Left renal cortex interstitium (tissue), 4 donors: ENCODE measurements around the gene SMCHD1. TPM values are rescaled to one million over a fixed set of nuclear protein-coding genes. Genes with fewer than 3 reads are reported as not detected.
"Not testable (repeated sequence)": the region's sequence is repeated elsewhere in the genome, so short reads cannot be mapped to it uniquely, and the experiment has no call there.

ENCODE experiments used
- DNase-seq, 4 donors: peaks; one replicate each; pipeline ENCODE4 v3.0.0-alpha.2; 2013; ENCODE audit warnings: low read depth in 4 of 4, low spot score in 2 of 4, missing footprints in 1 of 4
- polyA plus RNA-seq, 4 donors: library from polyadenylated mRNA; unstranded; fragments of 120-200 nt; gene quantifications; one replicate each; pipeline ENCODE4 v1.2.1, GENCODE V29; 2013; ENCODE audit not compliant: insufficient read length in 4 of 4

The SMCHD1 gene
- polyA plus RNA-seq, 4 donors: 53.5 to 77.0 (median 64.3) TPM

- no peak for DNase-seq
These were observed 58.6 kb downstream of the SMCHD1 start for GRCh38 chr18:2714140-2714539.

DNA sequence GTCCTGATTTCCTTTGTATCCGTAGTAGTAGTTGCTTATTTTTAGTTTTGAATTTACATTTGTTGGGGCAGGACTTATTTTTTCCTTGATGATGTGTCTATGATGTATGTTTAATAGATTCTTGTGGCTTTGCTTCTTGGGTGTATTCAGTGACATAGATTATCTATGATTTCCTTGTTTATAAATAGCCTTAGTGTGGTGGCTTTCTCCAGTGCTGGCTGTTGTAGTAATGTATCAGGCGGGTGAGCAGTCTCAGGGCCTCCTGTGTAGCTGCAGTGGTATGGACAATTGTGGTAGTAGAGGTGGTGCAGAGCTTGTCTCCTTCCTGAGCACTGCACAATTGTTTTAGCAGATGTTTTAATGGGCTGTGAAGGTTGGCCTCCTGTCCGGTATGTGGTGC, 60.5 kb downstream of the SMCHD1 start:
- DNase-seq: no peak

DNA sequence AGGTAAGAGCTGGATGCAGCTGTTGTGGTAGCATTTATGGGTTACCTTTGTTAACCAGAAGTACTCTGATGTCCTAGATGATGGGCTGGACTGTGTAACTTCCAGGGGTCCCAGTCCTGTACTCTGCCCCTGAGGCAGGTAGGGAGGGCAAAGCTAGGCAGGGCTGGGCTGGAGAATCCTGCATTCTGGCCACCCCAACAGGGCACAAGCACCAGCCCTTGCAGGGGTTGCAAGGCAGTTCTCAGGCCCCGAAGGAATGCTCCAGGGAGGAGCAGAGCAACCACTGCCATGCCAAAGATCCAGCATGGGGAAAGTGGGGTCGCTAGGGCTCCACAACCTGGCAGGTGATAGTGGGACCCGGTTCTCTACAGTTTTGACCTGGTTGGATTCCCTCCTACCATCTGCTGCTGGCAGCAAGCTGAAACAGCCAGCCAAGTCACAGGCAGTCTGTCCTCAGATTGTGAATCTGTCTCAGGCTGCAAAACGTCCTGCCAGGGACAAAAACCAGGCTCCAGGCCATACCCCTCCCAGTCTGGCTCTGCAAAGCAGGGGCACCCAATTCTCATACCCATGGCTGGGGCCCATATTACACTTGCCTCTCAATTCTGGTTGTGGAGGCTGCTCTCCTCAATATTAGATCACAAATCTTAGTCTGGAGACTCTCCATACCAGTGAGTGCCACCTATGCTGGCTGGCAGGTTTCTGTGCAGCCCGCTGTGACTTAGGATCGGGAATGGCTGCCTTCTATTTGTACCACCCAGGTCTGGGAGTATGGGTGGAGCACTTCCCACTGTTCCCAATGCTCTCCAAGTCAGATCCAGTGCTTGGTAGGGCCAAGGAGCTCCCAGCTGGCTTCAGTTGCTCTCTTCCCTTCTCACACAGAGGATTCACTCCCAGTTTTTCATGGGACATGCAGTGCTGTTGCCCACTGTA, 61.1 kb downstream of the SMCHD1 start:
- DNase-seq: no peak

DNA sequence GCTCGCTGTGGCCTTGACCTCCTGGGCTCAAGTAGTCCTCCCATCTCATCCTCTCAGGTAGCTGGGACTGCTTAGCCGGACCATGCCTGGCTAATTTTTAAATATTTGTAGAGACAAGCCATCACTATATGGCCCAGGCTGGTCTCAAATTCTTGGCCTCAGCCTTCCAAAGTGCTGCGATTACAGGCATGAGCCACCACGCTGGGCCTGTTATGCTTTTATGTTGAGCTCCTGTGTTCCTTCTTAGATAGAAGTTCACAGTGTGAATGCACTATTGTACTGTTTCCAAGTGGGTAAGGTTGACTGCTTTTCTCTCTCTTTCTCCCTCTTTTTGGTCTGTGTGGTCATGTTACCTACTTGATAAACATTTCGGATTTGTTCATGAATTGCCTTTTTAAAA, 61.9 kb downstream of the SMCHD1 start:
- DNase-seq: no peak

DNA sequence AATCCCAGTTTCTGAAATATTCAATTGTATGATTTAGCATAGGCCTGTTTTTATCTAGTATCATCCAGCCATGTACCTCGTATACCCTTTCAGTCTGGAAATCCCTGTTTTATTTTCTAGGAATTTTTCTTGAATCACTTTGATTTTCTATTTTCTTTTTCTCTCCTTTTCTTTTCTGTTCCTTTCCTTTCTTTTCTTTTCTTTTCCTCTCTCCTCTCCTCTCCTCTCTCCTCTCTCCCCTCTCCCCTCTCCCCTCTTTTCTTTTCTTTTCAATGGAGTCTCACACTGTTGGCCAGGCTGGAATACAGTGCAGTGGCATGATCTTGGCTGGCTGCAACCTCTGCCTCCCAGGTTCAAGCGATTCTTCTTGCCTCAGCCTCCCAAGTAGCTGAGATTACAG, 63.5 kb downstream of the SMCHD1 start:
- DNase-seq: no peak

DNA sequence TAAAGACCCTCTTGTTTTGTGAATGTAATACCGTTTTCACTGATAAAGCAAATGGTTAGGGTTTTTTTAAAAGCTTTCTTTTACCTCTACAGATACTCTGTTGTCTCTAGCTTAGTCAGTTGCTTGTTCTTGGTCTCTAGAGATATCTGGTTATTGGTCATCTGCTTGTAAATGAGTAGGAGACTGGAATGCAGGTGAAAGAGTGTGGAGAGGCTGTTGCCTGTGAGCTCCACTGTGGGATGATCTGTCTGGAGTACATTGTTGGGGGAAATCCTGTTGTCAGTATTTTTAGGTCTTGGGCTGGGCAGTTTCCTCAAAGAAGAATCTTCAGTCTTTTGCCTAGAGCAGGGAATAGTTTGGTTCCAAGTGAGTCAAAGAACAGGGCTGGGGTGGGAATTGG, 67.7 kb downstream of the SMCHD1 start:
- no peak for DNase-seq

GRCh38 chr18:2729757-2730156, 74.2 kb downstream of the SMCHD1 start:
- no peak for DNase-seq

GRCh38 chr18:2736823-2737222, 81.3 kb downstream of the SMCHD1 start:
- DNase-seq: no peak

GRCh38 chr18:2740082-2740481, 84.6 kb downstream of the SMCHD1 start:
- not testable (repeated sequence) for DNase-seq

GRCh38 chr18:2746274-2746673, 90.7 kb downstream of the SMCHD1 start:
- DNase-seq: no peak

GRCh38 chr18:2758309-2758708, 102.8 kb downstream of the SMCHD1 start:
- no peak for DNase-seq

GRCh38 chr18:2774669-2775068, 119.1 kb downstream of the SMCHD1 start:
- no peak for DNase-seq

GRCh38 chr18:2776601-2777000, 121.1 kb downstream of the SMCHD1 start:
- no peak for DNase-seq

DNA sequence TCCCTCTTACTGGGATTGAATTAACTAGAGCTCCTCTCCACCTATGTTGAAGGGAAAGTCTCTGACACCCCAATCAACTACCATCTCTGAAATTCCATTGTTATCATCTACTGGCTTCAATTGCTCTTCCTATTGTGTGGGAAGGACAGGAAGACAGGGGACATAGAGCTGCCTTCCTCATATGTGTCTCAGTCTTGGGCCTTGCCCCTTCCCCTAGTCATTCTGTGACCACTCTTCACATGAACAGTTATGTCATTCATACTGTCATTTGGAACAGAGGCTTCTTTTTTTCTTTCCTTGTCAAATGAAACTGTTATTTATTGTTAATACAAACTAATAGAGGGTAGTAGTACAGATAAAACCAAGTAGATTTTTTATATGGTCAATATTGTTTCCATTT, 121.7 kb downstream of the SMCHD1 start:
- DNase-seq: no peak

DNA sequence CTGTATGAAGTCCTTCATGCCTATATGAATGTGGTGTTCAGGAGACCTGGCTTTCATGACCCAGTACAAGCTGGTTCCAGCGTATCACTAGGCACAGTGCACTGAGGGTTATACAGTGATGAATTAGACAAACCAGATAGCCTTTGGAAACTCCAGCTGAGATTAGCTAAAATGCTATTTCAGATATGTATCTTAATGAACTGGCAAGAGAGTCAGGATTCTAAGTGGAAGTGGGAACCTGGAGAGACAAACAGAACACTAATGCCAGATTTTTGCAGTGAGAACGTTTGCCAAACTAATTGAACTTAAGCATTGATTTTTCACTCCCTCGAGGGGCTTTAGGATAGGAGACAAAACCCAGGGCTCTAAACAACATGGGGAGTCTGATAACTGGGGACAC, 125.2 kb downstream of the SMCHD1 start:
- no peak for DNase-seq

- DNase-seq: no peak
These were observed 131.7 kb downstream of the SMCHD1 start for GRCh38 chr18:2787225-2787624.

- DNase-seq: no peak
These were observed 136.9 kb downstream of the SMCHD1 start for GRCh38 chr18:2792395-2792794.

DNA sequence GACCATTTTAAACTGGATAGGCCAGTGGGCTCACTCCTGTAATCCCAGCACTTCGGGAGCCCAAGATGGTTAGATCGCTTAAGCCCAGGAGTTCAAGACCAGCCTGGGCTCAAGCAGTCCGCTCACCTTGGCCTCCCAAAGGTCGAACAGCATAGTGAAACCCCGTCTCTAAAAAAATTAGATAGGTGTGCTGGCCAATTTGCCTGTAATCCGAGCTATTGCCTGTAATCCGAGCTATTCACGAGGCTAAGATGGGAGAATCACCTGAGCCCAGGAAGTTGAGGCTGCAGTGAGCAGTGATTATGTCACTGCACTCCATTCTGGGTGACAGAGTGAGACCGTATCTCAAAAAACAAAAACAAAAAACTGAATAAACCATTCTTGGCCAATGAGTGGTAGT, 138.6 kb downstream of the SMCHD1 start:
- DNase-seq: no peak

DNA sequence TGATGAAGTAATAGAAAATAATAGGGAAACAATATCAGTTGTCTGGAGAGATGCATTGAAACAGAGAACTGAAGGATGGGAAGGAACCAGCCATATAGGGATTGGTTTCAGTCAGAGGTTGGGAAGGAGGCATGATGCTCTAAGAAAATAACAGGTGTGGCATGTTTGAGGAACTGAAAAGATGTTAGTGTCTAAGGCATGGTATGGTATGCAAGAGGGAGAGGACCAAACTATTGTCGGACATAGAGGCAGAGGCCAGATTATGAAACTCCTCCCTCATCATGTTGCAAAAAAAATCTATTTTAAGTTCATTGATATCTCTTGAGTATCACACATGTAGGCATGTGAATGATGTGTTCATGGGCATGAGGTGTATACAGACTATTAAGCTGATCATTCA, 142.4 kb downstream of the SMCHD1 start:
- DNase-seq: no peak

DNA sequence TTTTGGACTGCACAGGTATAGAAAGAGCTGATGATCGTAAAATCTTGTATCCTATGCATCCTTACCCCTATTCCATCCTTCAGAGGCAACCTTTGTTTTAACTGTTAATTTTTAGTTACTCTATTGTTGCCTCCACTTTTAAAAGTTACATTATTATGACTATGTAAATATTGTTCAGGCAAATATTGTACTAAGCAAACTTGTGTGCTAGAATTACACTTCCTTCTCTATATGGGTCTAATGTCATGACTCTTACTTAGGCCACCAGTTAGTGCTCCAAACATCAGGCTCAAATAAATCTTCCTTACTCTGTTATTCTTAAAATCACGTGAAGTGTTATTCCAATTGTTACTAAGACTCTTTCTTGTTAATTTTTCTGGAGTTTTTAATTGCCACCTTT, 143.8 kb downstream of the SMCHD1 start:
- DNase-seq: no peak

- DNase-seq: no peak
These were observed 150.7 kb downstream of the SMCHD1 start for GRCh38 chr18:2805970-2806943.
